Rectal smooth muscle tissue (tissue), 1 donor: Measurements from ENCODE around the gene GPR82.

Experiments used
- H3K27ac ChIP-seq: one replicate; pipeline ENCODE4 v1.7.0; 2013; ENCODE audit warnings: low read depth, low read length, inconsistent platforms
- H3K27me3 ChIP-seq: one replicate; pipeline ENCODE4 v1.7.0; 2013; ENCODE audit warnings: low read length; ENCODE audit not compliant: control insufficient read depth, insufficient read depth
- H3K36me3 ChIP-seq: one replicate; pipeline ENCODE4 v1.7.0; 2013; ENCODE audit warnings: low read length; ENCODE audit not compliant: control insufficient read depth, insufficient read depth
- H3K4me1 ChIP-seq: one replicate; pipeline ENCODE4 v1.7.0; 2013; ENCODE audit warnings: low read length; ENCODE audit not compliant: control insufficient read depth, insufficient read depth
- H3K4me3 ChIP-seq: one replicate; pipeline ENCODE4 v1.7.0; 2013; ENCODE audit warnings: low read length
- H3K9ac ChIP-seq: one replicate; pipeline ENCODE4 v1.7.0; 2013; ENCODE audit warnings: low read length

Gene GPR82

GRCh38 chrX:41761702-41762101 lies 37.7 kb downstream of the GPR82 start:
- Histone ChIP-seq H3K4me3 (no peak overlapping the region), H3K27ac (no peak overlapping the region), H3K27me3 (no peaks in the 10 kb centered on the region), H3K4me1 (no peaks in the 10 kb centered on the region), H3K9ac (no peak overlapping the region), H3K36me3 (no peaks in the 10 kb centered on the region)

GRCh38 chrX:41779030-41779564 lies 55.1 kb downstream of the GPR82 start:
- Histone ChIP-seq H3K4me1 (no peaks in the 10 kb centered on the region), H3K36me3 (no peaks in the 10 kb centered on the region), H3K9ac (no peak overlapping the region), H3K27ac (no peak overlapping the region), H3K27me3 (no peaks in the 10 kb centered on the region), H3K4me3 (no peak overlapping the region)
